Eye (tissue), 1 donor: ENCODE data around the gene EEFSEC.
A peak's percentile ranks its signal among the peaks of the same experiment; 100 is the strongest.

Source experiments
- DNase-seq: peaks from one replicate; pipeline ENCODE4 v3.0.0-alpha.2; 2015

EEFSEC gene

GRCh38 chr3:128456776-128457715, 303.8 kb downstream of the EEFSEC start:
- DNase-seq, result peak; percentile 80

DNA sequence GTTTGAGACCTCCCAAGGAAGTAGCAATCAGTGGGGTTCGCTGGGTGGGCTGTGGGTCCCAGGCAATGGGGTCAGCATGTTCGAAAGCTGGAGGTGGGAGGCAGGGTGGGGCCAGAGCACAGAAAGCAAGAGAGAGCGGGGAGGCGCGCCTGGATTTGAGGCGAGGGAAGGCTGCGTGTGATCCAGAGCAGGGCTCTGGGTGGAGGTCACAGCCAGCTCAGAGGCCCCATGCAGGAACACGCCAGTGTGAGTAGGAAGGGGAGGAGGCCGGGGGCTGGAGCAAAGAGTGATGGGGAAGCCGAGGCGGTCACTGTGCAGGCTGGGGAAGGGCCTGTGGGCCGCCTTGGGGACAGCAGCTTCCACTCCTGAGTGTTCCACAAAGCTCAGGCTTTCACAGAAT, 304.7 kb downstream of the EEFSEC start:
- DNase-seq, result no peak
